IMR-90 (cell line): Measurements from ENCODE around the gene NSF. TPM values are rescaled to one million over a fixed set of nuclear protein-coding genes. Genes with fewer than 3 reads are reported as not detected.

Experiments
- ATAC-seq: fragments of 200-7000 bp; cut with Tn5 transposase; 2 replicates; pipeline ENCODE4 v1.9.1; 2020; ENCODE audit warnings: low read depth, mild to moderate bottlenecking, moderate library complexity
- BruUV-seq: library from RNA; stranded (reverse); fragments of 400-500 nt; replicated peaks from 2 replicates; lab custom pipeline; 2021; lab: Mats Ljungman, UMichigan
- CTCF ChIA-PET: fragments of 300-600 bp; formaldehyde crosslinking; extraction: SDS; loops from one replicate; lab custom pipeline; 2021; ENCODE audit warnings: antibody characterized with exemption; lab: Yijun Ruan, JAX
- POLR2A ChIA-PET: fragments of 300-600 bp; sonication (Branson Sonifier 250); formaldehyde crosslinking; loops from one replicate; lab custom pipeline; 2022; ENCODE audit warnings: antibody characterized with exemption; ENCODE audit not compliant: unreplicated experiment; lab: Charles Lee
- DNase-seq: peaks from one replicate; pipeline ENCODE4 v3.0.0; 2013
- H2AFZ ChIP-seq: replicated peaks from 2 replicates; pipeline ENCODE3; 2013; ENCODE audit warnings: low read length, mild to moderate bottlenecking; ENCODE audit not compliant: poor library complexity
- H2AK5ac ChIP-seq: 2 replicates; pipeline ENCODE4 v1.6.1; 2013; ENCODE audit warnings: low read depth, low read length, inconsistent platforms
- H2AK9ac ChIP-seq: replicated peaks from 2 replicates; pipeline ENCODE3; 2013; ENCODE audit warnings: mild to moderate bottlenecking, low read depth, low read length, moderate library complexity; ENCODE audit not compliant: poor library complexity
- H2BK120ac ChIP-seq: 2 replicates; pipeline ENCODE4 v1.6.1; 2013; ENCODE audit warnings: low read depth, low read length, inconsistent platforms
- H2BK15ac ChIP-seq: 3 replicates; pipeline ENCODE4 v1.6.1; 2013; ENCODE audit warnings: low read depth, low read length, inconsistent platforms
- H2BK20ac ChIP-seq: 2 replicates; pipeline ENCODE4 v1.6.1; 2013; ENCODE audit warnings: low read depth, mild to moderate bottlenecking, inconsistent platforms, low read length, moderate library complexity
- H2BK5ac ChIP-seq: 2 replicates; pipeline ENCODE4 v1.6.1; 2013; ENCODE audit warnings: mild to moderate bottlenecking, low read depth, low read length, inconsistent platforms; ENCODE audit not compliant: poor library complexity, severe bottlenecking
- H3K14ac ChIP-seq: replicated peaks from 2 replicates; pipeline ENCODE4 v1.6.1; 2013; ENCODE audit warnings: low read depth, low read length, inconsistent platforms
- H3K18ac ChIP-seq: 2 replicates; pipeline ENCODE4 v1.6.1; 2013; ENCODE audit warnings: low read depth, low read length, control low read depth
- H3K23ac ChIP-seq: 2 replicates; pipeline ENCODE4 v1.6.1; 2013; ENCODE audit warnings: low read depth, low read length, inconsistent platforms
- H3K27ac ChIP-seq: 2 replicates; pipeline ENCODE4 v1.5.1; 2013; ENCODE audit warnings: mild to moderate bottlenecking, control low read depth, low read length; ENCODE audit not compliant: insufficient read depth
- H3K27me3 ChIP-seq: 2 replicates; pipeline ENCODE4 v1.6.1; 2013; ENCODE audit warnings: low read length; ENCODE audit not compliant: control insufficient read depth, insufficient read depth
- H3K36me3 ChIP-seq: 2 replicates; pipeline ENCODE4 v1.6.1; 2013; ENCODE audit warnings: low read length, mixed read lengths; ENCODE audit not compliant: control insufficient read depth, insufficient read depth
- H3K4ac ChIP-seq: 2 replicates; pipeline ENCODE4 v1.6.1; 2013; ENCODE audit warnings: low read depth, low read length, inconsistent platforms
- H3K4me1 ChIP-seq: 2 replicates; pipeline ENCODE4 v1.6.1; 2013; ENCODE audit warnings: low read length, mixed read lengths; ENCODE audit not compliant: control insufficient read depth, insufficient read depth
- H3K4me2 ChIP-seq: 2 replicates; pipeline ENCODE4 v1.6.1; 2013; ENCODE audit warnings: low read depth, mild to moderate bottlenecking, control low read depth, low read length, moderate library complexity
- H3K4me3 ChIP-seq: 2 replicates; pipeline ENCODE4 v1.5.1; 2013; ENCODE audit warnings: low read depth, mild to moderate bottlenecking, control low read depth, low read length, moderate library complexity; ENCODE audit not compliant: insufficient read depth
- H3K56ac ChIP-seq: 2 replicates; pipeline ENCODE4 v1.6.1; 2013; ENCODE audit warnings: low read length, inconsistent platforms; ENCODE audit not compliant: insufficient read depth; ENCODE audit errors: extremely low read depth
- H3K79me1 ChIP-seq, 2 experiments: 2 replicates each; pipeline ENCODE4 v1.6.1; 2013; ENCODE audit warnings: low read length in 2 of 2, inconsistent platforms in 1 of 2, low read depth in 1 of 2
- H3K9ac ChIP-seq: 2 replicates; pipeline ENCODE4 v1.6.1; 2013; ENCODE audit warnings: low read depth, low read length, control low read depth
- H3K9me1 ChIP-seq: 2 replicates; pipeline ENCODE4 v1.6.1; 2013; ENCODE audit warnings: low read length, inconsistent platforms; ENCODE audit not compliant: insufficient read depth
- H3K9me3 ChIP-seq: 2 replicates; pipeline ENCODE4 v1.6.1; 2013; ENCODE audit warnings: low read length; ENCODE audit not compliant: control insufficient read depth, insufficient read depth
- H4K20me1 ChIP-seq: 2 replicates; pipeline ENCODE4 v1.6.1; 2013; ENCODE audit warnings: low read length, inconsistent platforms; ENCODE audit not compliant: insufficient read depth
- H4K5ac ChIP-seq: 2 replicates; pipeline ENCODE4 v1.6.1; 2013; ENCODE audit warnings: mild to moderate bottlenecking, low read depth, low read length, control low read depth
- H4K8ac ChIP-seq, 2 experiments: 2 replicates each; pipeline ENCODE4 v1.6.1; 2013; ENCODE audit warnings: low read depth in 2 of 2, low read length in 2 of 2, control low read depth in 1 of 2, inconsistent platforms in 1 of 2
- H4K91ac ChIP-seq: 2 replicates; pipeline ENCODE4 v1.6.1; 2013; ENCODE audit warnings: low read depth, low read length, inconsistent platforms; ENCODE audit not compliant: insufficient read depth
- BHLHE40 ChIP-seq: fragments of 150-350 bp; IDR thresholded peaks from 2 replicates; pipeline ENCODE4 v1.6.1; 2016; ENCODE audit warnings: mild to moderate bottlenecking, low read depth, low read length
- CEBPB ChIP-seq: IDR thresholded peaks from 2 replicates; pipeline ENCODE4 v1.6.1; 2012; ENCODE audit warnings: low read depth, low read length, improper control_type of control experiment
- CHD1 ChIP-seq: IDR thresholded peaks from 2 replicates; pipeline ENCODE4 v1.6.1; 2012; ENCODE audit warnings: low read depth, low read length, improper control_type of control experiment
- CTCF ChIP-seq: conservative IDR thresholded peaks from 2 replicates; pipeline ENCODE4 v1.5.1; 2012; ENCODE audit warnings: mild to moderate bottlenecking, low read depth, low read length, improper control_type of control experiment
- ELK1 ChIP-seq: fragments of 150-350 bp; IDR thresholded peaks from 2 replicates; pipeline ENCODE4 v1.6.1; 2016; ENCODE audit warnings: low read depth, mild to moderate bottlenecking, low read length, moderate library complexity, borderline replicate concordance
- FOS ChIP-seq: fragments of 150-350 bp; IDR thresholded peaks from 2 replicates; pipeline ENCODE4 v1.6.1; 2016; ENCODE audit warnings: low read depth, low read length
- MAFK ChIP-seq: IDR thresholded peaks from 2 replicates; pipeline ENCODE4 v1.6.1; 2012; ENCODE audit warnings: low read depth, low read length, improper control_type of control experiment
- MAZ ChIP-seq: IDR thresholded peaks from 2 replicates; pipeline ENCODE4 v1.6.1; 2012; ENCODE audit warnings: low read depth, mild to moderate bottlenecking, low read length, improper control_type of control experiment, moderate library complexity, borderline replicate concordance
- NFE2L2 ChIP-seq: fragments of 150-350 bp; IDR thresholded peaks from 2 replicates; pipeline ENCODE4 v1.6.1; 2016; ENCODE audit warnings: low read depth, mild to moderate bottlenecking, low read length
- POLR2A ChIP-seq: IDR thresholded peaks from 2 replicates; pipeline ENCODE4 v1.6.1; 2012; ENCODE audit warnings: mild to moderate bottlenecking, low read depth, low read length
- RAD21 ChIP-seq: IDR thresholded peaks from 2 replicates; pipeline ENCODE4 v1.6.1; 2012; ENCODE audit warnings: low read length, improper control_type of control experiment
- RCOR1 ChIP-seq: IDR thresholded peaks from 2 replicates; pipeline ENCODE4 v1.6.1; 2012; ENCODE audit warnings: mild to moderate bottlenecking, low read length, improper control_type of control experiment; ENCODE audit not compliant: insufficient replicate concordance
- RFX5 ChIP-seq: IDR thresholded peaks from 2 replicates; pipeline ENCODE4 v1.8.0; 2012; ENCODE audit warnings: low read depth, mild to moderate bottlenecking, low read length, moderate library complexity
- SMC3 ChIP-seq: fragments of 150-350 bp; IDR thresholded peaks from 2 replicates; pipeline ENCODE4 v1.6.1; 2016; ENCODE audit warnings: low read depth, mild to moderate bottlenecking, antibody characterized with exemption, low read length, moderate library complexity
- USF2 ChIP-seq: fragments of 150-350 bp; IDR thresholded peaks from 2 replicates; pipeline ENCODE4 v1.6.1; 2017; ENCODE audit warnings: mild to moderate bottlenecking, antibody characterized with exemption, low read length, low read depth
- WGBS, 2 experiments: methylation state at CpG; one replicate each; pipeline versions ENCODE4 v1.1.5 to v1.1.7; 2013; ENCODE audit warnings: missing lambda C conversion rate in 2 of 2; ENCODE audit not compliant: insufficient read length in 1 of 2; ENCODE audit errors: extremely low coverage in 2 of 2; 5-methylcytosine and 5-hydroxymethylcytosine counted together
- dilution Hi-C: fragments of 300-500 bp; cut with HindIII; formaldehyde crosslinking; loops from one replicate; pipeline ENCODE4 v1.14.3; 2018; ENCODE audit warnings: low sequenced_read_pairs; ENCODE audit not compliant: unreplicated experiment
- in situ Hi-C: fragments of 300-500 bp; cut with MboI; formaldehyde crosslinking; loops from 3 replicates; pipeline ENCODE4 v1.14.3; 2019; ENCODE audit warnings: low sequenced_read_pairs, inconsistent platforms, mixed read lengths
- intact Hi-C: fragments of 100-400 bp; cut with micrococcal nuclease; formaldehyde crosslinking; loops from 2 replicates; pipeline ENCODE4 v1.10.0; 2022
- polyA plus RNA-seq, 3 experiments: library from polyadenylated mRNA; depleted of rRNA; stranded (reverse); fragments of >200 nt; gene quantifications; 2 replicates each; pipeline ENCODE4 v1.2.3, GENCODE V29; 2012; ENCODE audit warnings: low replicate concordance in 1 of 3
- total RNA-seq: library from RNA; depleted of rRNA; stranded (reverse); fragments of >200 nt; gene quantifications from 2 replicates; pipeline ENCODE4 v1.2.3, GENCODE V29; 2012

Gene NSF
- total and polyA plus RNA-seq, 2 of the 4 experiments (the other 2 are of a cell fraction) = 38.9 to 110 TPM

GRCh38 chr17:46768540-46768870 lies 178.0 kb downstream of the NSF start:
- DNase-seq (no peak), ATAC-seq (no peak)
- Histone ChIP-seq H2BK120ac (no peak overlapping the region), H4K20me1 (no peaks in the 10 kb centered on the region), H2BK15ac (no peak overlapping the region), H3K9me3 (no peaks in the 10 kb centered on the region), H3K27me3 (no peaks in the 10 kb centered on the region), H2AK9ac (no peak overlapping the region), H3K18ac (no peak overlapping the region), H3K56ac (no peak overlapping the region), H3K4me3 (no peak overlapping the region), H4K91ac (no peak overlapping the region), H2AK5ac (no peak overlapping the region), H4K5ac (no peak overlapping the region), H3K4ac (no peak overlapping the region), H3K4me1 (peaks cover 14% of the 10 kb centered on the region), H2BK20ac (no peak overlapping the region), H2AFZ (no peak overlapping the region), H3K79me1 (peaks cover 0 to 13% of the 10 kb centered on the region in 2 experiments; a peak in 1 of 4 replicates), H4K8ac (no peak overlapping the region), H3K9me1 (peaks cover 24% of the 10 kb centered on the region), H3K9ac (no peak overlapping the region), H3K36me3 (no peaks in the 10 kb centered on the region), H3K4me2 (no peak overlapping the region), H2BK5ac (no peak overlapping the region), H3K27ac (no peak overlapping the region), H3K23ac (no peak overlapping the region), H3K14ac (no peak overlapping the region)
- POLR2A ChIA-PET = no interaction called here
- WGBS, 2 experiments = 100% methylated on average over 1 of the region's 15 CpGs; no CpG with 5 or more reads in 1 of the 2 experiments
- dilution Hi-C loops (no loop called here), intact Hi-C loops (no loop called here), in situ Hi-C loops (no loop called here)
- BruUV-seq = no TSS peak
- CTCF ChIA-PET = no interaction called here
- TF ChIP-seq RFX5 (no peak), MAZ (no peak), CHD1 (no peak), USF2 (no peak), BHLHE40 (no peak), RAD21 (no peak), RCOR1 (no peak), FOS (no peak), SMC3 (no peak), ELK1 (no peak), CEBPB (no peak), NFE2L2 (no peak), CTCF (no peak), POLR2A (no peak), MAFK (no peak)
